HFFc6 (cell line): ENCODE measurements around the gene POLG. TPM values are rescaled to one million over a fixed set of nuclear protein-coding genes. Genes with fewer than 3 reads are reported as not detected.

Experiments used
- DNase-seq: peaks from one replicate; pipeline ENCODE4 v3.0.0-alpha.2; 2018
- H3K27ac Mint-ChIP-seq: 2 replicates; pipeline ENCODE4 v1.8.0; 2020; ENCODE audit warnings: mild to moderate bottlenecking, mixed read lengths
- H3K27me3 Mint-ChIP-seq: 2 replicates; pipeline ENCODE4 v1.8.0; 2021; ENCODE audit warnings: mild to moderate bottlenecking, moderate library complexity, mixed read lengths; ENCODE audit not compliant: insufficient read depth
- H3K36me3 Mint-ChIP-seq: 2 replicates; pipeline ENCODE4 v1.8.0; 2021; ENCODE audit warnings: low read depth, mixed read lengths
- H3K4me1 Mint-ChIP-seq: 2 replicates; pipeline ENCODE4 v1.8.0; 2020; ENCODE audit warnings: low read depth, mixed read lengths
- H3K4me3 Mint-ChIP-seq: 2 replicates; pipeline ENCODE4 v1.8.0; 2020; ENCODE audit warnings: mild to moderate bottlenecking, moderate library complexity, mixed read lengths
- H3K9me3 Mint-ChIP-seq: 2 replicates; pipeline ENCODE4 v1.8.0; 2020; ENCODE audit warnings: mild to moderate bottlenecking, mixed read lengths
- CTCF ChIP-seq: fragments of 200-600 bp; sonication (generic); IDR thresholded peaks from 2 replicates; pipeline ENCODE4 v1.5.0; 2021; ENCODE audit warnings: antibody characterized with exemption, mild to moderate bottlenecking
- total RNA-seq, 6 experiments: library from RNA; stranded (reverse); fragmentation: NEBNext Ultra II Directional; extraction: Animal tissue kit (Norgen Biotek cat#: 25700); gene quantifications; 2 replicates in 1 of 6; 3 replicates in 5 of 6; pipeline ENCODE4 v1.2.3, GENCODE V29; 2021

Gene POLG
- total RNA-seq, 6 experiments from 2014 or later: 33.1 to 48.3 (median 35.2) TPM

GRCh38 chr15:89359471-89360293 is 25.1 kb upstream of the POLG start:
- no peak overlapping the region for H3K4me3 Mint-ChIP-seq
- no peaks in the 10 kb centered on the region for H3K4me1 Mint-ChIP-seq
- no peaks in the 10 kb centered on the region for H3K36me3 Mint-ChIP-seq
- DNase-seq: no peak
- peaks cover 75% of the 10 kb centered on the region for H3K27me3 Mint-ChIP-seq
- no peaks in the 10 kb centered on the region for H3K9me3 Mint-ChIP-seq
- H3K27ac Mint-ChIP-seq: no peak overlapping the region
- no peak for TF ChIP-seq CTCF

- DNase-seq: peak; percentile 37
- H3K27ac Mint-ChIP-seq: no peak overlapping the region
- H3K27me3 Mint-ChIP-seq: peaks cover 75% of the 10 kb centered on the region
- no peaks in the 10 kb centered on the region for H3K9me3 Mint-ChIP-seq
- peak; percentile 100 for TF ChIP-seq CTCF
- H3K4me1 Mint-ChIP-seq: no peaks in the 10 kb centered on the region
- H3K36me3 Mint-ChIP-seq: no peaks in the 10 kb centered on the region
- H3K4me3 Mint-ChIP-seq: peak overlapping the region; percentile 82
Measured at GRCh38 chr15:89358755-89359439, 24.3 kb upstream of the POLG start.

GRCh38 chr15:89358435-89358754 is 23.8 kb upstream of the POLG start:
- no peak overlapping the region for H3K27ac Mint-ChIP-seq
- peak overlapping the region; percentile 82; the same call in 1 of the 2 replicates for H3K4me3 Mint-ChIP-seq
- no peaks in the 10 kb centered on the region for H3K36me3 Mint-ChIP-seq
- TF ChIP-seq CTCF: no peak
- DNase-seq: no peak
- H3K9me3 Mint-ChIP-seq: no peaks in the 10 kb centered on the region
- peaks cover 75% of the 10 kb centered on the region for H3K27me3 Mint-ChIP-seq
- H3K4me1 Mint-ChIP-seq: no peaks in the 10 kb centered on the region

GRCh38 chr15:89356634-89357298 is 22.1 kb upstream of the POLG start:
- Mint-ChIP-seq H3K9me3 (no peaks in the 10 kb centered on the region), H3K4me1 (no peaks in the 10 kb centered on the region), H3K36me3 (no peaks in the 10 kb centered on the region), H3K27me3 (peaks cover 74% of the 10 kb centered on the region), H3K27ac (no peak overlapping the region), H3K4me3 (no peak overlapping the region)
- DNase-seq: no peak
- peak; percentile 74 for TF ChIP-seq CTCF

GRCh38 chr15:89353991-89354390 is 19.4 kb upstream of the POLG start:
- Mint-ChIP-seq H3K27me3 (peaks cover 69% of the 10 kb centered on the region), H3K36me3 (no peaks in the 10 kb centered on the region), H3K27ac (no peak overlapping the region), H3K4me1 (peaks cover 1% of the 10 kb centered on the region; the same call in 1 of the 2 replicates), H3K4me3 (no peak overlapping the region), H3K9me3 (no peaks in the 10 kb centered on the region)
- DNase-seq: no peak
- TF ChIP-seq CTCF: no peak
